ENCODE data around the gene PARD6A. TPM values are rescaled to one million over a fixed set of nuclear protein-coding genes. Genes with fewer than 3 reads are reported as not detected.

The PARD6A gene
- total and polyA plus RNA-seq, 9 donors: 0.53 to 12.9 (median 4.7) TPM

DNA sequence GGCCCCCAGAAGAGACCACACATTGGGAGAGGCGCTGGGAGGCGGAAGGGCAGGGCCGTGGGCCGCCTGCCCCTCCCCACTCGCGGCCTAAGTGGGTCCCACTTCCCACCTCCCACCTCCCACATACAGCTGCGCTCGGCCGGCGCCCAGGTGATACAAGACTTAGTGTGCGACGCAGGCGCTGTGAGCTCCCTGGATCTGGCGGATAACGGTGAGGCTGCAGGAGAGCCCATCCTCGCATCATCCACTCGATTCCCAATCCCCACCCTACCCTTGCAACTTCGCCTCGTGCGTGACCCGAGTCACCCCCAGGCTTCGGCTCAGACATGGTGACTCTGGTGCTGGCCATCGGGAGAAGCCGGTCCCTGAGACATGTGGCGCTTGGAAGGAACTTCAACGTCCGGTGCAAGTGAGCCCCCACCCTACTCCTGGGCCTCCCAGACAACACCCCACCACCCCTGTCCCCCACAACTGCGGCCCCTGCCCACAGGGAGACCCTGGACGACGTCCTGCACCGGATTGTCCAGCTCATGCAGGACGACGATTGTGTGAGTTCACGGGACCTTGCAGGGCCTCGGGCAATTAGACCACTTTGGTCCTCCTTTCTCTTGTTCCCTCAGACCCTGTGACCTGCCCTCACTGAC lies 11.9 kb upstream of the PARD6A start:
- 23 to 42% (median 39%) methylated on average over 35 of the region's 35 CpGs for WGBS, 3 donors
- TF ChIP-seq EP300 (IDR thresholded peaks at IDR 0.05) (no peak), POLR2A (IDR thresholded peaks at IDR 0.05) (no peak)
- TF ChIP-seq, protein P1, sequence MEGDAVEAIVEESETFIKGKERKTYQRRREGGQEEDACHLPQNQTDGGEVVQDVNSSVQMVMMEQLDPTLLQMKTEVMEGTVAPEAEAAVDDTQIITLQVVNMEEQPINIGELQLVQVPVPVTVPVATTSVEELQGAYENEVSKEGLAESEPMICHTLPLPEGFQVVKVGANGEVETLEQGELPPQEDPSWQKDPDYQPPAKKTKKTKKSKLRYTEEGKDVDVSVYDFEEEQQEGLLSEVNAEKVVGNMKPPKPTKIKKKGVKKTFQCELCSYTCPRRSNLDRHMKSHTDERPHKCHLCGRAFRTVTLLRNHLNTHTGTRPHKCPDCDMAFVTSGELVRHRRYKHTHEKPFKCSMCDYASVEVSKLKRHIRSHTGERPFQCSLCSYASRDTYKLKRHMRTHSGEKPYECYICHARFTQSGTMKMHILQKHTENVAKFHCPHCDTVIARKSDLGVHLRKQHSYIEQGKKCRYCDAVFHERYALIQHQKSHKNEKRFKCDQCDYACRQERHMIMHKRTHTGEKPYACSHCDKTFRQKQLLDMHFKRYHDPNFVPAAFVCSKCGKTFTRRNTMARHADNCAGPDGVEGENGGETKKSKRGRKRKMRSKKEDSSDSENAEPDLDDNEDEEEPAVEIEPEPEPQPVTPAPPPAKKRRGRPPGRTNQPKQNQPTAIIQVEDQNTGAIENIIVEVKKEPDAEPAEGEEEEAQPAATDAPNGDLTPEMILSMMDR (IDR thresholded peaks at IDR 0.05): no peak
- Histone ChIP-seq H3K36me3 (no peaks in the 10 kb centered on the region), H3K27ac (no peak overlapping the region), H3K9me3 (no peaks in the 10 kb centered on the region), H3K4me3 (no peak overlapping the region), H3K27me3 (peaks cover 6% of the 10 kb centered on the region), H3K4me1 (ENCODE audit: insufficient read depth) (peaks cover 8% of the 10 kb centered on the region)
- no peak for DNase-seq
- intact Hi-C loops (cut with DNase I): loop anchor here in 3 of 4 donors (5.0 to 10.0 kb wide), 3 partner anchors 87 to 104 kb away; partner anchors contain the start of gene CTCF (in 1 of the 3)

DNA sequence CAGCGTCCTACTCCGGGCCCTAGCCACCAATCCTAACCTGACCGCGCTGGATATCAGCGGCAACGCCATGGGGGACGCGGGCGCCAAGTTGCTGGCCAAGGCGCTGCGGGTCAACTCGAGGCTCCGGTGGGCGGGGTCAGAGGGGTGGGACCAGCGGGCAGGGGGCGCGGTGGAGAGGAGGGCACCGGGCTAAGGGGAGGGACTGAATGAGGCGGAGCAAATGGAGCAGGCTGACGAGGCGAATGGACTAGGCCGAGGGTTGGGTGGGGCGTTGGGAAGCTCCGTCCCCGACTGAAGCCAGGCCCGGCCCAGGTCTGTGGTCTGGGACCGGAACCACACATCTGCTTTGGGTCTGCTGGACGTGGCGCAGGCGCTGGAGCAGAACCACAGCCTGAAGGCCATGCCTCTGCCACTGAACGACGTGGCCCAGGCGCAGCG lies 11.2 kb upstream of the PARD6A start:
- WGBS, 3 donors: 10 to 20% (median 11%) methylated on average over 34 of the region's 34 CpGs
- Histone ChIP-seq H3K4me1 (ENCODE audit: insufficient read depth) (peaks cover 8% of the 10 kb centered on the region), H3K27me3 (peaks cover 6% of the 10 kb centered on the region), H3K27ac (no peak overlapping the region), H3K9me3 (no peaks in the 10 kb centered on the region), H3K36me3 (no peaks in the 10 kb centered on the region), H3K4me3 (no peak overlapping the region)
- TF ChIP-seq, protein P1 (IDR thresholded peaks at IDR 0.05): no peak
- TF ChIP-seq POLR2A (IDR thresholded peaks at IDR 0.05): no peak
- no peak for TF ChIP-seq EP300 (IDR thresholded peaks at IDR 0.05)
- intact Hi-C loops (cut with DNase I): loop anchor here in 3 of 4 donors (5.0 to 10.0 kb wide), 3 partner anchors 87 to 105 kb away; partner anchors contain the start of gene CTCF (in 1 of the 3)
- DNase-seq: no peak

DNA sequence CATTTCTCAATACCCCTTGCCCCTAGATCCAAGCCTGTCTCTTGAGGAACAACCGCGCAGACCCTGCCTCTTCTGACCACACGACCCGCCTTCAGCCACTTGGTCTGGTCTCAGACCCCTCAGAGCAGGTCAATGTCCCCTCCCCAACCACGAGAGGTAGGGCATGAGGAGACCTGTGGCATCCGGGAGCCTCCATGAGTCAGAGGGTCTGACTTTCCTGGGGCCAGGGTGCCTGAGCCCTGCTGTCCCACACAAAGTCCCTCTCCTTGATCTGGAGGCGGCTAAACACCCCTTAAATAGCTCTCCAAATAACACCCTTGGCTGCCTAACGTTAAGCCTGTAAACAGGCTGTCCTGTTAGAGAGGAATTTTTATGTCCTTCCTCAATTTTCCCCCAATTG lies 10.7 kb upstream of the PARD6A start:
- H3K27me3 ChIP-seq: peaks cover 6% of the 10 kb centered on the region
- 51 to 63% (median 59%) methylated on average over 8 of the region's 8 CpGs for WGBS, 3 donors

DNA sequence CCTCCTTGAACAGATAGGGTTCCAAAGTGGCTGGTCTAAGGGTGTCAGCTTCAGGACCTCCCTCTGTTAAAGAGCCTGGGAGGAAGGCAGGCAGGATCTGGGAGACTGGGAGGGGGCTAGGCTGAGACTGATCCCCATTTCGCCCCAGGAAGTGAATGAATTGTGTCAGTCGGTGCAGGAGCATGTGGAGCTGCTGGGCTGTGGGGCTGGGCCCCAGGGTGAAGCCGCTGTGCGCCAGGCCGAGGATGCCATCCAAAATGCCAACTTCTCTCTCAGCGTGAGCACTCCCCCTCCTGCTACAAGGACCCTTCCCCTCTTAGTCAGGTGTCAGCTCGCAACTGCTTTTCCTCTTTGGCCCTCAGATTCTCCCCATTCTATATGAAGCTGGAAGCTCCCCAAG lies 9.7 kb upstream of the PARD6A start:
- Histone ChIP-seq H3K4me3 (no peak overlapping the region), H3K36me3 (no peaks in the 10 kb centered on the region), H3K9me3 (no peaks in the 10 kb centered on the region), H3K27ac (no peak overlapping the region), H3K4me1 (ENCODE audit: insufficient read depth) (peaks cover 8% of the 10 kb centered on the region), H3K27me3 (peaks cover 6% of the 10 kb centered on the region)
- TF ChIP-seq POLR2A (IDR thresholded peaks at IDR 0.05): no peak
- no peak for TF ChIP-seq EP300 (IDR thresholded peaks at IDR 0.05)
- TF ChIP-seq, protein P1 (IDR thresholded peaks at IDR 0.05): no peak
- 89 to 93% (median 90%) methylated on average over 7 of the region's 7 CpGs for WGBS, 3 donors
- no peak for DNase-seq
- intact Hi-C loops (cut with DNase I): loop anchor here in 1 of 4 donors (5.0 kb wide), 1 partner anchor 84 kb away; no protein-coding TSS in a partner anchor

More for the DNA sequence above, 10.7 kb upstream of the PARD6A start:
- intact Hi-C loops (cut with DNase I): loop anchor here in 1 of 4 donors (5.0 kb wide), 1 partner anchor 83 kb away; no protein-coding TSS in a partner anchor
- peaks cover 8% of the 10 kb centered on the region for H3K4me1 ChIP-seq (ENCODE audit: insufficient read depth)
- no peak for TF ChIP-seq EP300 (IDR thresholded peaks at IDR 0.05)
- no peak for TF ChIP-seq POLR2A (IDR thresholded peaks at IDR 0.05)
- TF ChIP-seq, protein P1 (IDR thresholded peaks at IDR 0.05): no peak
- no peaks in the 10 kb centered on the region for H3K36me3 ChIP-seq
- no peaks in the 10 kb centered on the region for H3K9me3 ChIP-seq
- no peak overlapping the region for H3K4me3 ChIP-seq
- no peak overlapping the region for H3K27ac ChIP-seq
- DNase-seq: no peak

All from ovary (tissue), 9 donors.